Lower lobe of right lung (tissue), 2 donors: ENCODE data around the gene TIAM1. TPM values are rescaled to one million over a fixed set of nuclear protein-coding genes. Genes with fewer than 3 reads are reported as not detected.

ENCODE experiments used
- ATAC-seq, 2 donors: fragments of 200-7000 bp; cut with Tn5 transposase; one replicate each; pipeline ENCODE4 v1.9.1; 2020 to 2022; ENCODE audit warnings: mild to moderate bottlenecking in 2 of 2, moderate library complexity in 2 of 2
- DNase-seq: peaks from one replicate; pipeline ENCODE4 v3.0.0-alpha.2; 2020
- H3K27ac ChIP-seq: fragments of 200-600 bp; one replicate; pipeline ENCODE4 v1.8.0; 2022
- H3K27me3 ChIP-seq: fragments of 200-600 bp; one replicate; pipeline ENCODE4 v1.8.0; 2022; ENCODE audit warnings: low read depth
- H3K36me3 ChIP-seq: fragments of 200-600 bp; one replicate; pipeline ENCODE4 v1.8.0; 2022; ENCODE audit warnings: mild to moderate bottlenecking
- H3K4me1 ChIP-seq: fragments of 200-600 bp; one replicate; pipeline ENCODE4 v1.8.0; 2022
- H3K4me3 ChIP-seq: fragments of 200-600 bp; one replicate; pipeline ENCODE4 v1.8.0; 2022; ENCODE audit warnings: mild to moderate bottlenecking
- H3K9me3 ChIP-seq: fragments of 200-600 bp; one replicate; pipeline ENCODE4 v1.8.0; 2022
- CTCF ChIP-seq: fragments of 200-600 bp; IDR thresholded peaks from one replicate; pipeline ENCODE4 v1.8.0; 2022; ENCODE audit warnings: antibody characterized with exemption, mild to moderate bottlenecking
- intact Hi-C: fragments of 100-400 bp; cut with DNase I; formaldehyde crosslinking; loops from one replicate; pipeline ENCODE4 v1.11.0; 2022
- total RNA-seq: library from RNA; stranded (reverse); fragmentation: NEBNext Ultra II Directional; extraction: Animal tissue kit (Norgen Biotek cat#: 25700); gene quantifications from one replicate; pipeline ENCODE4 v1.2.1, GENCODE V29; 2021
- donor health status: DM: no; HTN: yes; CAD: no; lungs with severe emphysema.

Gene TIAM1
- total RNA-seq, 1 donor from 2014 or later: 45.5 TPM

GRCh38 chr21:31216206-31216605 is 127.9 kb downstream of the TIAM1 start:
- H3K4me1 ChIP-seq: no peaks in the 10 kb centered on the region
- intact Hi-C loops: no loop called here
- TF ChIP-seq CTCF: no peak

GRCh38 chr21:31213787-31214186 is 130.3 kb downstream of the TIAM1 start:
- H3K9me3 ChIP-seq: no peaks in the 10 kb centered on the region
- no peak for TF ChIP-seq CTCF
- H3K36me3 ChIP-seq: no peaks in the 10 kb centered on the region
- no peaks in the 10 kb centered on the region for H3K27me3 ChIP-seq
- no peak overlapping the region for H3K4me3 ChIP-seq
- no peak overlapping the region for H3K27ac ChIP-seq
- DNase-seq (no peak), ATAC-seq (no peak)
- no peaks in the 10 kb centered on the region for H3K4me1 ChIP-seq
- intact Hi-C loops: no loop called here

More at GRCh38 chr21:31216206-31216605, 127.9 kb downstream of the TIAM1 start:
- Histone ChIP-seq H3K36me3 (no peaks in the 10 kb centered on the region), H3K27me3 (no peaks in the 10 kb centered on the region), H3K4me3 (no peak overlapping the region), H3K27ac (no peak overlapping the region), H3K9me3 (no peaks in the 10 kb centered on the region)
- ATAC-seq (no peak), DNase-seq (no peak)

GRCh38 chr21:31211836-31212235 is 132.2 kb downstream of the TIAM1 start:
- Histone ChIP-seq H3K27ac (no peak overlapping the region), H3K4me3 (no peak overlapping the region), H3K9me3 (no peaks in the 10 kb centered on the region), H3K36me3 (no peaks in the 10 kb centered on the region), H3K27me3 (no peaks in the 10 kb centered on the region), H3K4me1 (no peaks in the 10 kb centered on the region)
- no peak for TF ChIP-seq CTCF
- DNase-seq (no peak), ATAC-seq (no peak)
- intact Hi-C loops: no loop called here

GRCh38 chr21:31205412-31205811 is 138.6 kb downstream of the TIAM1 start:
- DNase-seq (no peak), ATAC-seq (no peak)
- no peaks in the 10 kb centered on the region for H3K9me3 ChIP-seq
- H3K4me1 ChIP-seq: peaks cover 13% of the 10 kb centered on the region
- H3K4me3 ChIP-seq: no peak overlapping the region
- no peaks in the 10 kb centered on the region for H3K36me3 ChIP-seq
- intact Hi-C loops: loop anchor here (10.0 kb wide), 1 partner anchor 379 kb away; no protein-coding TSS in a partner anchor
- TF ChIP-seq CTCF: no peak
- H3K27ac ChIP-seq: no peak overlapping the region
- H3K27me3 ChIP-seq: no peaks in the 10 kb centered on the region

GRCh38 chr21:31204801-31205200 is 139.3 kb downstream of the TIAM1 start:
- no peak for TF ChIP-seq CTCF
- ATAC-seq: no peak
- DNase-seq: no peak
- Histone ChIP-seq H3K9me3 (no peaks in the 10 kb centered on the region), H3K27me3 (no peaks in the 10 kb centered on the region), H3K27ac (no peak overlapping the region), H3K36me3 (no peaks in the 10 kb centered on the region), H3K4me3 (no peak overlapping the region), H3K4me1 (peaks cover 18% of the 10 kb centered on the region)
- intact Hi-C loops: loop anchor here (10.0 kb wide), 1 partner anchor 380 kb away; no protein-coding TSS in a partner anchor
